ENCODE data around the gene TMPRSS11A. TPM values are rescaled to one million over a fixed set of nuclear protein-coding genes. Genes with fewer than 3 reads are reported as not detected.

TMPRSS11A gene
- total RNA-seq, 4 donors from 2014 or later, result not detected

- Histone ChIP-seq H3K9me3 (no peaks in the 10 kb centered on the region), H3K27me3 (no peaks in the 10 kb centered on the region), H3K27ac (no peak overlapping the region), H3K36me3 (no peaks in the 10 kb centered on the region), H3K4me3 (no peak overlapping the region), H3K4me1 (no peaks in the 10 kb centered on the region)
- TF ChIP-seq CTCF (IDR thresholded peaks at IDR 0.05 in 4 of 5, conservative IDR thresholded peaks at IDR 0.05 in 1 of 5) (no peak), POLR2A (IDR thresholded peaks at IDR 0.05) (no peak)
- DNase-seq (no peak), ATAC-seq (no peak)
- in situ Hi-C loops (cut with MboI; ENCODE audit: low sequenced_read_pairs in 4 of 4), result no loop called here
- intact Hi-C loops (cut with DNase I; ENCODE audit: low total_unique reads), result no loop called here
Measured at GRCh38 chr4:67988991-67989390, 25.7 kb upstream of the TMPRSS11A start.

- intact Hi-C loops (cut with DNase I; ENCODE audit: low total_unique reads) (no loop called here), in situ Hi-C loops (cut with MboI; ENCODE audit: low sequenced_read_pairs in 4 of 4) (no loop called here)
- H3K27ac ChIP-seq, result no peak overlapping the region
- no peak overlapping the region for H3K4me3 ChIP-seq
- DNase-seq (no peak), ATAC-seq (no peak)
- TF ChIP-seq CTCF (IDR thresholded peaks at IDR 0.05 in 4 of 5, conservative IDR thresholded peaks at IDR 0.05 in 1 of 5), result no peak
- no peak for TF ChIP-seq POLR2A (IDR thresholded peaks at IDR 0.05)
- no peaks in the 10 kb centered on the region for H3K9me3 ChIP-seq
- H3K36me3 ChIP-seq, result no peaks in the 10 kb centered on the region
- H3K4me1 ChIP-seq, result no peaks in the 10 kb centered on the region
- no peaks in the 10 kb centered on the region for H3K27me3 ChIP-seq
Measured at GRCh38 chr4:67983333-67983732, 20.0 kb upstream of the TMPRSS11A start.

- H3K4me3 ChIP-seq, result no peak overlapping the region
- TF ChIP-seq CTCF (IDR thresholded peaks at IDR 0.05 in 4 of 5, conservative IDR thresholded peaks at IDR 0.05 in 1 of 5) (no peak), POLR2A (IDR thresholded peaks at IDR 0.05) (no peak)
- no peaks in the 10 kb centered on the region for H3K27me3 ChIP-seq
- no peaks in the 10 kb centered on the region for H3K4me1 ChIP-seq
- no peaks in the 10 kb centered on the region for H3K9me3 ChIP-seq
- no peaks in the 10 kb centered on the region for H3K36me3 ChIP-seq
- DNase-seq (no peak), ATAC-seq (no peak)
- in situ Hi-C loops (cut with MboI; ENCODE audit: low sequenced_read_pairs in 4 of 4) (no loop called here), intact Hi-C loops (cut with DNase I; ENCODE audit: low total_unique reads) (no loop called here)
- H3K27ac ChIP-seq, result no peak overlapping the region
Measured at GRCh38 chr4:67980512-67980911, 17.2 kb upstream of the TMPRSS11A start.

GRCh38 chr4:67973608-67974007, 10.3 kb upstream of the TMPRSS11A start:
- no peaks in the 10 kb centered on the region for H3K27me3 ChIP-seq
- intact Hi-C loops (cut with DNase I; ENCODE audit: low total_unique reads) (no loop called here), in situ Hi-C loops (cut with MboI; ENCODE audit: low sequenced_read_pairs in 4 of 4) (no loop called here)
- TF ChIP-seq POLR2A (IDR thresholded peaks at IDR 0.05) (no peak), CTCF (IDR thresholded peaks at IDR 0.05 in 4 of 5, conservative IDR thresholded peaks at IDR 0.05 in 1 of 5) (no peak)
- H3K27ac ChIP-seq, result no peak overlapping the region
- no peak overlapping the region for H3K4me3 ChIP-seq
- DNase-seq (no peak), ATAC-seq (no peak)
- no peaks in the 10 kb centered on the region for H3K36me3 ChIP-seq
- no peaks in the 10 kb centered on the region for H3K4me1 ChIP-seq
- H3K9me3 ChIP-seq, result no peaks in the 10 kb centered on the region

GRCh38 chr4:67954890-67955289, 8.4 kb downstream of the TMPRSS11A start:
- in situ Hi-C loops (cut with MboI; ENCODE audit: low sequenced_read_pairs in 4 of 4), result no loop called here
- intact Hi-C loops (cut with DNase I; ENCODE audit: low total_unique reads), result no loop called here
- Histone ChIP-seq H3K27me3 (no peaks in the 10 kb centered on the region), H3K27ac (no peak overlapping the region), H3K9me3 (no peaks in the 10 kb centered on the region), H3K4me1 (no peaks in the 10 kb centered on the region), H3K4me3 (no peak overlapping the region), H3K36me3 (no peaks in the 10 kb centered on the region)
- TF ChIP-seq POLR2A (IDR thresholded peaks at IDR 0.05), result no peak
- no peak for TF ChIP-seq CTCF (IDR thresholded peaks at IDR 0.05 in 4 of 5, conservative IDR thresholded peaks at IDR 0.05 in 1 of 5)
- DNase-seq, result no peak
- ATAC-seq, result no peak

Data from gastrocnemius medialis (tissue), 4 donors.